Activated naive CD8-positive, alpha-beta T cell (primary cell): ENCODE data around the gene XYLT1.
A peak's percentile ranks its signal among the peaks of the same experiment; 100 is the strongest.

Experiments used
- H3K27ac Mint-ChIP-seq: one replicate; pipeline ENCODE4 v1.8.0; 2021; ENCODE audit warnings: mixed read lengths
- H3K27me3 Mint-ChIP-seq: one replicate; pipeline ENCODE4 v1.8.0; 2021; ENCODE audit warnings: mixed read lengths
- H3K36me3 Mint-ChIP-seq: one replicate; pipeline ENCODE4 v1.8.0; 2021; ENCODE audit warnings: mixed read lengths
- H3K4me1 Mint-ChIP-seq: one replicate; pipeline ENCODE4 v1.8.0; 2021; ENCODE audit warnings: low read depth, mixed read lengths
- H3K4me3 Mint-ChIP-seq: one replicate; pipeline ENCODE4 v1.8.0; 2021; ENCODE audit warnings: mild to moderate bottlenecking, mixed read lengths
- H3K9me3 Mint-ChIP-seq: one replicate; pipeline ENCODE4 v1.8.0; 2021; ENCODE audit warnings: low read depth, mixed read lengths

The XYLT1 gene

DNA sequence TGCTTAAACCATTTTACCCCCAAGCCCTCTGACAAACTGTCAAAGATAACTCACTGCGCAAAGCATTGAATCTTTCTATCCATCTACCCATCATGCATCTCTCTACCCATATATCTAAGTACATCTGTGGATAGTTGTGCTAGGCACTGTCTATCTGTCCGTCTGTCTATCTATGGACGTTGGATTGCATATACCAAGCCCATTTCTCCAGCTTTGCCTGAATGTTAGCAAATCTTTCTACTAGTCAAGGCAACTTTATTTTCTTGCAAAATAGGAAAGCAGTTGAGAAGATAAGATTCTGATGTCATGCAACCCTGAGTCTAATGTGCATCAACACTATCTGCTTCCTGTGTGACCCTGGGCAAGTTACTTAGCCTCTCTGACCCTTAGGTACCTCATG lies 117.2 kb downstream of the XYLT1 start:
- Mint-ChIP-seq H3K27ac (no peak overlapping the region), H3K27me3 (no peaks in the 10 kb centered on the region), H3K4me3 (no peak overlapping the region), H3K4me1 (peaks cover 48% of the 10 kb centered on the region), H3K9me3 (no peaks in the 10 kb centered on the region), H3K36me3 (peaks cover 7% of the 10 kb centered on the region)

DNA sequence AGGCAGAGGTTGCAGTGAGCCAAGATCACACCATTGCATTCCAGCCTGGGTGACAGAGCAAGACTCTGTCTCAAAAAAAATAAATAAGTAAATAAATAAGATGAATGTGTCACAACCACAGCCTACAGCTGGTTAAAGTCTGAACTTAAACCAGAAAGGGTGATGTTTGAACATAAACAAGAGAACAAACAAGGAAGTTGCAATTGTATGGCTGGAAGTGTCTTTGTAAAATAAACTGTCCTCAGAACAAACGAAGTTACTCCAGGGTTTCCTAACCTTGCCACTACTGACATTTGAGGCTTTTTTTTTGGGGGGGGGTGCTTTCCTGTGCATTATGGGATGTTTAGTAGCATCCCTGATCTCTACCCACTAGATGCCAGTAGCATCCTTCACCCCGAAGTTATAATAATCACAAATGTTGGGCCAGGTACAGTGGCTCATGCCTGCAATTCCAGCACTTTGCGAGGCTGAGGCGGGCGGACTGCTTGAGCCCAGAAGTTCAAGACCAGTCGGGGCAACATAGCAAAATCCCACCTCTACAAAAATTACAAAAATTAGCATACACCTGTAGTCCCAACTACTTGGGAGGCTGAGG lies 119.2 kb downstream of the XYLT1 start:
- peaks cover 7% of the 10 kb centered on the region for H3K36me3 Mint-ChIP-seq
- H3K9me3 Mint-ChIP-seq: no peaks in the 10 kb centered on the region
- no peaks in the 10 kb centered on the region for H3K27me3 Mint-ChIP-seq
- H3K4me1 Mint-ChIP-seq: peaks cover 46% of the 10 kb centered on the region
- no peak overlapping the region for H3K4me3 Mint-ChIP-seq
- H3K27ac Mint-ChIP-seq: no peak overlapping the region

DNA sequence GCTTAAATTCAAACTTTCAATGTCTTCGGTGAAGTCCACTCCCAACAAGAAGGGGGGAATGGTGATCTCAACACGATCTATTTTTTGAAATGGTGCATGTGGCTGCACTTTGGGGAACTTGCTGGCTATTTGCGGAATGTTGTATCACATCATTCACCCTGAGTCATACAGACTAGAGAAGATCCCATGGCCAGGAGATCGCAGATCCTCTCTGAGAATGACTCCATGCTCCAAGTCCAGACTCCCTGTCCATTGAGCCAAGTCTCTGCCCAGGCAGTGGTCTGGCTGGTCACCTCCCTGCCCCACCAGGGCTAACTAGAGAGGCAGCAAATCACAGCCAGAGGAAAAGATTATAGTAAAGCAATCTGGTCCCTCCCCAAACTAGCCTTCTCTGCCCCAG lies 120.6 kb downstream of the XYLT1 start:
- Mint-ChIP-seq H3K4me1 (peaks cover 49% of the 10 kb centered on the region), H3K9me3 (no peaks in the 10 kb centered on the region), H3K27ac (no peak overlapping the region), H3K36me3 (peaks cover 7% of the 10 kb centered on the region), H3K27me3 (no peaks in the 10 kb centered on the region), H3K4me3 (no peak overlapping the region)

DNA sequence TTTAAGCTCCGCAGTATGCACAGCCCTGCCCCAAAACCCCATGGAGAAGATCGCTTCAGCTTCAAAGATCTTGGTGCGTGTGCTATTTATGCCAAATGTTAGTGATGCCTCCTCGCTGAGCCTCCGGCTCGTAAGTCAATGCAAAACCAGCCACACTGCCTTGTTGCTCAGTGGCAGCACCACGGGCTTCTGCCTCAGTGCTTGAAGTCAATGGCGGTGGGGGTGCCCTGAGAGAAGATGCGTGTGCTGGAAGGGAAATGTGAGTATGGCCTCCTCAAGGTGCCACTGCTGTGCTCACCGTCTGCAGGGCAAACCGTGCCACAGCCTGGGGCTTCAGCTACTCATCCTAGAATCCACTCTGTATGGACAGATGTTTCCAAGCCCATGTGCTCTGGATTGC lies 121.9 kb downstream of the XYLT1 start:
- no peak overlapping the region for H3K4me3 Mint-ChIP-seq
- H3K36me3 Mint-ChIP-seq: peaks cover 7% of the 10 kb centered on the region

DNA sequence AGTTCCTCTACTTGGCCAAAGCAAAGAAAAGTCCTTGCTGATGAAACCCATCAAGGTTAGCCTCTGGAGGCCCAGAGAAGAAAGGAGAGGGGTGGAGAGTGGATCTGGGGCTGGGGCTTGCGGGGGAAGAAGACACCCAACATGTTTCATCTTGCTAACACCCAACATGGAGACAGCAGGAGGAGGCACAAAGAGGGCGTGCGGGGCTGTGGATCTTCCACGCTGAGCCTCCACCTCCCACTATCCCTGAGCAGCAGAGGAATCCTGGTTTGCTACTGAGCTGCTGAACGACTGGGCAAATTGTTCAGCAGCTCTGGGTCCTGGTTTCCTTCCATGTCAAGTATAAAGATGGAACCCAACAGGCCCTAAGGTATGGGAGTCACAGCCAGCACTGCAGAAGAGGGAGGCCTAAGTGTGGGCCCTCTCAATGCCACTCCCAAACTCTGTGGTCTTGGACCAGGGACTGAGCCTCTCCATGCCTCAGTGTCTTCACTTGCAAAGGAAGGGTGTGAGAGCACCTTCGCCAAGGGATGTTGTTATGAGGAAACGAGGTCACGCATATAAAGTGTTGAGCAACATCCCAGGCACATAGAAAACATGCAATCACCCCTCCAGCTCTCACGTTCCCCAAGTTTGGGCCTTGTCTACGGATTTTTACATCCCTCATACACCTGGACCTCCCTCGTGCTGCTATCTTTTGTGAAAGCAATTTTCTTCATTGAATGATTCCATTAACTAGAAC lies 122.5 kb downstream of the XYLT1 start:
- Mint-ChIP-seq H3K4me3 (no peak overlapping the region), H3K36me3 (peaks cover 7% of the 10 kb centered on the region), H3K9me3 (no peaks in the 10 kb centered on the region), H3K27me3 (no peaks in the 10 kb centered on the region), H3K4me1 (peaks cover 61% of the 10 kb centered on the region), H3K27ac (no peak overlapping the region)

More for the DNA sequence above, 121.9 kb downstream of the XYLT1 start:
- Mint-ChIP-seq H3K9me3 (no peaks in the 10 kb centered on the region), H3K27me3 (no peaks in the 10 kb centered on the region), H3K4me1 (peaks cover 59% of the 10 kb centered on the region), H3K27ac (no peak overlapping the region)

DNA sequence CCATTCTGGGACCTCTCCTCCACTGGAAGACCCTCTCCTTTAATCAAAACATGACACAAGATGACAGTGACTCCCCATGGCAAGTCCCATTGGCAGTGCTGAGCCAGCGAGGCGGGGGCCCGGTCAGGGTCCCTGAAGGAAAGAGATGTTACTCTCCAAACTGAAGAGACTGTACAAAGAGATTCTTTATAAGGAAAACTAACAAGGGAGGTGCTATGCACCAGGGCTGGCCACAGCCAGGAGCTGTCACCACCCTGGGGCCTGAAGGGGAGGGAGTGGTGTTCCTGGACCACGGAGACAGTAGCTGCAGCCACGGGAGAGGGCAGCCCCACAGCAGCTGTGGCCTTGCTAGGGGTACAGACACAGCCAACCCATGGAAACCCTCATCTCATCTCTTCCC lies 123.1 kb downstream of the XYLT1 start:
- Mint-ChIP-seq H3K27me3 (no peaks in the 10 kb centered on the region), H3K9me3 (no peaks in the 10 kb centered on the region), H3K4me1 (peaks cover 62% of the 10 kb centered on the region), H3K4me3 (peak overlapping the region; percentile 54), H3K27ac (peak overlapping the region; percentile 92), H3K36me3 (peaks cover 7% of the 10 kb centered on the region)

DNA sequence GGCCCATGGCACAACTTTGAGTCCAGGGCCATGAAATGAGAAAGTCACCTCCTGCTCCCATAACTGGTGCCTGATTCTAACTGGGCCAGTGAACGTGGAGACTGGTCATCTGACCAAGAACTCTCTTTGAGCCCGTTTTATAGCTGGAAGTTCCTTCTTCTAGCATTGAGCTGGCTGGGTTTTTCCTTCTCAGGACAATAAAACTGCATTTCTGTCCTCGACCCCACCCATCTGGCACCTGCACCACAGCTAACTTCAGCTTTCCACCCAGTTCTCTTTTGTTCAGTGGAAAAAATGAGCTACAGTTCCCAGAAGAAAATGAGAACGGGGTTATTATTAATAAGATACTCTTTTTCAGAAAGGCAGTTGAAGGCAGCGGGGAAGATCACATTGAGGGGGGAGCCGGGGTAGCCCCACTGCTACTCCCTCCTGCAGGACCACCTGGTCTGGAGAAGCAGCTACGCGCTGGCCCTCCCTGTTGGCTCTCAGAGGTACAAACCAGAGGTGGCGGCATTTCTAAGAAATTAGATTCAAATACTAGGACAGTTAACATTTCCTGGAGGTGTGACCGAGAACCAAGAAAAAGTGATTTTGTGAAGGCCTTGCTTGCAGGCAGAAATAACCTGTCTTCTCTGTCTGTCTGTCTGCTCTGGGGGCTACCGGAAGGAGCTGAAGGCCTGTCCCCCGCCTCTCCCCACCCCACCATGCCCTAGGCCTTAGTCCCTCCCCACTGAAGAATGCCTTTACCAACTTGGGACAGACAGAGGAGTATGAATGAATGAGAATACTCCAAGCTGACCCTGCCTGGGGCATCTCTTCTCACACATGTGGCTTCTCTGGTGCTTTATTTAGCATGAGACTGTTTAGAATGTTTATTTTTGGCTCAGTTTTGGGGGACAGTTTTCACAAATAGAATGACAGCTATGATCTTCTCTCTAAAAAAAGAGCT lies 123.9 kb downstream of the XYLT1 start:
- H3K36me3 Mint-ChIP-seq: peaks cover 7% of the 10 kb centered on the region
- H3K27me3 Mint-ChIP-seq: no peaks in the 10 kb centered on the region
- H3K9me3 Mint-ChIP-seq: no peaks in the 10 kb centered on the region
- peak overlapping the region; percentile 92 for H3K27ac Mint-ChIP-seq
- H3K4me3 Mint-ChIP-seq: peak overlapping the region; percentile 54
- peaks cover 62% of the 10 kb centered on the region for H3K4me1 Mint-ChIP-seq

DNA sequence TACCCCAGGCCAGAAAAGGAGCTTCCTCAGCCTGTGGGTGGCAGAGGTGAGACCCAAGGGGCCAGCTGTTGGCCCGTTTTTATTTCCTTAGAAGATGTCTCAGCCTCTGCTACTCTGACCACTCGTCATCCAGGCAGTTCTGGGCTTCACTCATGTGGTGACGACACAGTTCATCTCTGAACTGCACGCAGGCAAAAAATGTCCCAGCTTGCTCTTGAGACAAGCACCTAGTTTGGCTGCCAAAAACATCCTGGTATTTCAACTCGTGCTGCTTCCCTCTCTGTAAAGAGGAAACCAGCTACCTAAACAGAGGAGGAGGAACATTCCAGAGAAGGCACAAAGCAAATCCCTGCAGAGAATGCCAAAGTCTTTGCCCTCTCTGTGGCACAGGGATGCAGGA lies 125.7 kb downstream of the XYLT1 start:
- peaks cover 68% of the 10 kb centered on the region for H3K4me1 Mint-ChIP-seq
- H3K27me3 Mint-ChIP-seq: no peaks in the 10 kb centered on the region
- peaks cover 5% of the 10 kb centered on the region for H3K36me3 Mint-ChIP-seq
- H3K9me3 Mint-ChIP-seq: no peaks in the 10 kb centered on the region
- H3K27ac Mint-ChIP-seq: no peak overlapping the region
- no peak overlapping the region for H3K4me3 Mint-ChIP-seq

DNA sequence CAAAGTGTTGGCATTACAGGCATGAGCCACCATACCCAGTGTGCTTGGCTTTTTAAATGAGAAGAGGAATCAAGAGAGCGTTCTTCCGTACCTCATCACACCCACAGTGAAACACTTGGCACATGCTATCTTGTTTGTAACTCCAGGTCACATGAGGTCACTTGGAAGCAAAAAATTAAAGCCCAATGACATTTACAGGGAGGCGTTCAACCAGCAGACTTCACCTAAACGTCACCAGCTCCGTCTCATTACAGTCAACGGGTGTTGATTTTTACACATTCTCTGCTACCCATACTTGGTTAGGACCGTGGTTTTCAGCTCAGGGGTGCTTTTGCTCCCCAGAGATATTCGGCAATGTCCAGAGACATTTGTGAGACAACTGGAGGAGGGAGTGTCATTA lies 127.0 kb downstream of the XYLT1 start:
- Mint-ChIP-seq H3K27ac (peak overlapping the region; percentile 22), H3K4me3 (no peak overlapping the region), H3K4me1 (peaks cover 71% of the 10 kb centered on the region), H3K9me3 (no peaks in the 10 kb centered on the region), H3K27me3 (no peaks in the 10 kb centered on the region), H3K36me3 (peaks cover 3% of the 10 kb centered on the region)

DNA sequence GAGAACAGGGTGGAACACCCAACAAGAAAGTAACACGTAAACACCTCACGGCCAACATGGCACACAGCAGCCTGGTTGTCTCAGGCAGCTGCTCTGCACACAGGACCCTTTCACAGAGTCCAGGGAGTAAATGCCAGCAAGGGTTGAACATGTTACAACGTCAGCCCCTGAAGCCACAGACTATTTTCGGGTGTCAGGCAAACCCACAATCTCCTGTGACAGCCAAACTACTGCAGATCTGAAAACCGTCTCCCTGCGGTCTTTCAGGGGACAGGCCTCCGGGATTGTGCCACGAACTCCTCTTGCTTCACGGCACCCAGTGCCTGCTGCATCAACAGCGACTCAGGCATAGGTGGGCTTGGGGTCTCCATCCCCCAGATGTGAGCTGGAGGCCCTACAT lies 127.7 kb downstream of the XYLT1 start:
- Mint-ChIP-seq H3K36me3 (peaks cover 3% of the 10 kb centered on the region), H3K4me1 (peaks cover 72% of the 10 kb centered on the region), H3K27ac (peak overlapping the region; percentile 75), H3K4me3 (peak overlapping the region; percentile 52), H3K27me3 (no peaks in the 10 kb centered on the region), H3K9me3 (no peaks in the 10 kb centered on the region)

DNA sequence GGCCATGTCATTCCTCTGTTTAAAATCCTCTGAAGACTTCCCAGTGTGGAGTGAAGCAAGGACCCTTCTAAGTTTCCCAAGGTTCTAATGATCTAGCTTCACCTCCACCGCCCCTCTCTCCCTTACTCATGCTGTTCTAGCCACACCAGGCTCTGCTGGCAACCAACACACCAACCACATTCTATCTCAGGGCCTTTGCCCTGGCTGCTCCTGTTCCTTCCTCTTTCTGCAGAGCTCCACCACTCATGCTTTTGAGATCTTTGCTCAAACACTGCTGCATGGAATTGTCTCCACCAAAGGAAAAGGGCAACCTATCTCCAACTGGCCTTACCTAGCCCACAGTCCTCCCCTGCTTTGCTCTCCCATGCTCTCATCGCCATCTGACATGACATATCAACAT lies 128.7 kb downstream of the XYLT1 start:
- no peaks in the 10 kb centered on the region for H3K36me3 Mint-ChIP-seq
- peak overlapping the region; percentile 11 for H3K4me3 Mint-ChIP-seq
- H3K9me3 Mint-ChIP-seq: no peaks in the 10 kb centered on the region
- peaks cover 66% of the 10 kb centered on the region for H3K4me1 Mint-ChIP-seq
- no peak overlapping the region for H3K27ac Mint-ChIP-seq
- H3K27me3 Mint-ChIP-seq: no peaks in the 10 kb centered on the region

DNA sequence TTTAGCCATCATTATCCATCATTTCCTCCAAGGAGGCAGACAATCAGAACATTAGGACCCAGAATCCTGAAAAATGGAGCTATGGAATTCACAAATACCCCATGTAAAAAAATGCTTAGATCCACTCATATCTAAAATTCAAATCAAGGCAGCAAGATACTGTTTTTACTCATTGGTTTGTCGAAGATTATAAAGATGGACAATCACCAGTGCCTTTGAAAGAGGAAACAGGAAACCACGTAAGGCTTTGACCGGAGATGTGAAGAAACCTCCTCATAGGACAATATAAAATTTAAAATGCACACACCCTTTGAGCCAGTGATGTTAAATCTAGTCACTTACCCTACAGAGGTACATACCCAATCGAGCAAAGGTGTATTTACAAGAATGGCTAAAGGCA lies 130.0 kb downstream of the XYLT1 start:
- no peaks in the 10 kb centered on the region for H3K9me3 Mint-ChIP-seq
- H3K27me3 Mint-ChIP-seq: no peaks in the 10 kb centered on the region
- H3K4me3 Mint-ChIP-seq: no peak overlapping the region
- peaks cover 67% of the 10 kb centered on the region for H3K4me1 Mint-ChIP-seq
- H3K27ac Mint-ChIP-seq: no peak overlapping the region
- no peaks in the 10 kb centered on the region for H3K36me3 Mint-ChIP-seq

DNA sequence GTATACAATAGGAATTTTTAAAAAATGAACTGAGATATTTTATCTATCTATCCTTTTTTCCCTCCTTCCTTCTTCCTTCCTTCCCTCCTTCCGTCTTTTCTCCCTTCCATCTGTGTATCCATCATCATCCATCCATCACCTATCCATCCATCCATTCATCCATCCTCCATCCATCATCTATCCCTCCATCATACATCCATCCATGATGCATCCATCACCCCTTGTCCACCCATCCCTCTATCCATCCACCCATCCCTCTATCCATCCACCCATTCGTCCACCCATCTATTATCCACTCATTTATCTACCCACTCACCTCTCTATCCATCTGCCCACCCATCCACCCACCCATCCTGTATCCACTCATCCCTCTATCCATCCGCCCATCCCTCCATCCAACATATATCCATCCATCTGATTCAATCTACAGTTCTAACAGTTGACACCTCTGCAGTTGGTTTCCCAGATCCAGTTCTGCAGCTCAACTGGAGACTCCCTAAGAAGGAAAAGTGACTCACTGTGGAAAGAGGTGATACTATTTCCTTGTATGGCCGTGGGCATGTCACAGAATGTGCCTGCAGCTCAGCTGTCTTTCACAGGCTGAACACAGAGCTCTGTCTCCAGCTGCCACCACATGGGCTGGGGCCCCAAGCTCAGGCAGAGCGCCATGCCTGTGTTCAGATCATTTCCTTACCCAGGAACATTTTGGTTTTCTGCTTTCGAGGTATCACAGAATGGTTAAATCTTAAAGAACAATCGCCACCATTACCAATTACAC lies 130.8 kb downstream of the XYLT1 start:
- Mint-ChIP-seq H3K4me3 (no peak overlapping the region), H3K36me3 (no peaks in the 10 kb centered on the region), H3K4me1 (peaks cover 64% of the 10 kb centered on the region), H3K9me3 (no peaks in the 10 kb centered on the region), H3K27me3 (no peaks in the 10 kb centered on the region), H3K27ac (no peak overlapping the region)

DNA sequence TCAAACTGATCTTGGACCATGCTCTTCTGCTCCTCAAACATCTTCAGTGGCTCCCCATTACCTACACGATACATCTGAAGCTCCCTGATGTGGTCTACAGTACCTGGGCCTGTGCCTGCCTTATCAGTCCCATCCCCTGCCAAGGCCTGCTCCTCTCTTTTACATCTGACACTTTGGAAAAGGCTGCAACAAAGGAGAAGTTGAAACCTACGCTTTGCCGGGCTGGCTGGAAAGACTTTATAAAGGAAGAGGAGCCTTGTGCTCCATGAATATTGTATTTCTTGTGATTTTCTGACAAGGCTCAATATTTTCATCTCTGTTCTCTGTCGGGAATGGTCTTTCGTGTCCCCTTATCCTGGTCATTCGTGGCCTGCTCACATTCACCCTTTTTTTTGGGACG lies 132.5 kb downstream of the XYLT1 start:
- H3K9me3 Mint-ChIP-seq: no peaks in the 10 kb centered on the region
- H3K4me1 Mint-ChIP-seq: peaks cover 50% of the 10 kb centered on the region
- H3K27me3 Mint-ChIP-seq: no peaks in the 10 kb centered on the region
- H3K36me3 Mint-ChIP-seq: no peaks in the 10 kb centered on the region
- no peak overlapping the region for H3K27ac Mint-ChIP-seq
- no peak overlapping the region for H3K4me3 Mint-ChIP-seq
